Activated CD8-positive, alpha-beta memory T cell treated with anti-CD3 and anti-CD28 coated beads, Interleukin-2, amount 50 U/mL, for 1 hour (primary cell): Measurements from ENCODE around the gene DYNC2LI1.

Experiments used
- DNase-seq: peaks from one replicate; pipeline ENCODE4 v3.0.0-alpha.2; 2020; ENCODE audit errors: extremely low read depth

The DYNC2LI1 gene

GRCh38 chr2:43814711-43815110, 40.9 kb downstream of the DYNC2LI1 start:
- DNase-seq = no peak

GRCh38 chr2:43818761-43819160, 44.9 kb downstream of the DYNC2LI1 start:
- DNase-seq = no peak

GRCh38 chr2:43819491-43820163, 45.8 kb downstream of the DYNC2LI1 start:
- no peak for DNase-seq

- no peak for DNase-seq
Measured at GRCh38 chr2:43822839-43823238, 49.0 kb downstream of the DYNC2LI1 start.

- DNase-seq = no peak
Measured at GRCh38 chr2:43823751-43824150, 49.9 kb downstream of the DYNC2LI1 start.

- no peak for DNase-seq
Measured at GRCh38 chr2:43824512-43824911, 50.7 kb downstream of the DYNC2LI1 start.

GRCh38 chr2:43824951-43825493, 51.2 kb downstream of the DYNC2LI1 start:
- no peak for DNase-seq

- DNase-seq = no peak
Measured at GRCh38 chr2:43825841-43826240, 52.0 kb downstream of the DYNC2LI1 start.

- DNase-seq = no peak
Measured at GRCh38 chr2:43826305-43827250, 52.7 kb downstream of the DYNC2LI1 start.

- DNase-seq = no peak
Measured at GRCh38 chr2:43831543-43832294, 57.9 kb downstream of the DYNC2LI1 start.

- DNase-seq = no peak
Measured at GRCh38 chr2:43832457-43832856, 58.6 kb downstream of the DYNC2LI1 start.

- no peak for DNase-seq
Measured at GRCh38 chr2:43837033-43837432, 63.2 kb downstream of the DYNC2LI1 start.

- no peak for DNase-seq
Measured at GRCh38 chr2:43837831-43838559, 64.2 kb downstream of the DYNC2LI1 start.

- DNase-seq = no peak
Measured at GRCh38 chr2:43838560-43839267, 64.9 kb downstream of the DYNC2LI1 start, which contains the start of the genes ABCG5 and ABCG8. Gene ABCG5, minus strand, starts transcription at chr2:43838839. Its CDS starts 160 bp downstream, at chr2:43838679. Gene ABCG8, plus strand, starts transcription at chr2:43838971. Its CDS starts 83 bp downstream, at chr2:43839054.

- DNase-seq = no peak
Measured at GRCh38 chr2:43839776-43840564, 66.1 kb downstream of the DYNC2LI1 start.

- no peak for DNase-seq
Measured at GRCh38 chr2:43840965-43841364, 67.1 kb downstream of the DYNC2LI1 start.

GRCh38 chr2:43841949-43842865, 68.4 kb downstream of the DYNC2LI1 start:
- no peak for DNase-seq

- DNase-seq = no peak
Measured at GRCh38 chr2:43842866-43843226, 69.0 kb downstream of the DYNC2LI1 start.

- DNase-seq = no peak
Measured at GRCh38 chr2:43845181-43845580, 71.3 kb downstream of the DYNC2LI1 start.
